GM12878 (cell line): Measurements from ENCODE around the gene PTCHD4. TPM values are rescaled to one million over a fixed set of nuclear protein-coding genes. Genes with fewer than 3 reads are reported as not detected.

ENCODE experiments used
- ATAC-seq: fragments of 200-7000 bp; cut with Tn5 transposase; 3 replicates; pipeline ENCODE4 v1.9.1; 2020; ENCODE audit warnings: mild to moderate bottlenecking, moderate library complexity
- BruUV-seq: library from RNA; stranded (reverse); fragments of 400-500 nt; replicated peaks from 2 replicates; lab custom pipeline; 2021; lab: Mats Ljungman, UMichigan
- CTCF ChIA-PET: fragments of 300-600 bp; sonication (Branson Sonifier 250); formaldehyde crosslinking; extraction: SDS; loops from one replicate; lab custom pipeline; 2021; ENCODE audit warnings: inconsistent platforms; lab: Yijun Ruan, JAX
- POLR2A ChIA-PET: fragments of 350-600 bp; formaldehyde crosslinking; extraction: SDS; loops from one replicate; lab custom pipeline; 2021; ENCODE audit warnings: inconsistent platforms; lab: Charles Lee
- RAD21 ChIA-PET: fragments of 300-600 bp; sonication (Branson Sonifier 250); formaldehyde crosslinking; loops from one replicate; lab custom pipeline; 2023; ENCODE audit warnings: antibody characterized with exemption; ENCODE audit not compliant: unreplicated experiment; lab: Charles Lee
- SMC1A ChIA-PET: fragments of 300-600 bp; sonication (Branson Sonifier 250); formaldehyde crosslinking; loops from one replicate; lab custom pipeline; 2023; ENCODE audit not compliant: unreplicated experiment, uncharacterized antibody; lab: Charles Lee
- DNase-seq: peaks from one replicate; pipeline ENCODE4 v3.0.0-alpha.2; 2011; ENCODE audit warnings: low read depth, low spot score
- FAIRE-seq: peaks from 3 replicates; lab custom pipeline; 2011; peaks lifted over from hg19 to GRCh38; lab: Jason Lieb, UNC
- H2AFZ ChIP-seq: 2 replicates; pipeline ENCODE4 v1.6.0; 2011; ENCODE audit warnings: low read depth, low read length, control low read depth; ENCODE audit not compliant: control insufficient read depth
- H3K27ac ChIP-seq: 2 replicates; pipeline ENCODE4 v1.5.1; 2011; ENCODE audit warnings: control low read depth; ENCODE audit not compliant: control insufficient read depth, insufficient read depth
- H3K27me3 ChIP-seq, 2 experiments: replicated peaks in 1 of 2; 2 replicates each; pipeline versions ENCODE4 v1.6.0 to v1.6.1; 2011; ENCODE audit warnings: low read length in 1 of 2; ENCODE audit not compliant: control insufficient read depth in 2 of 2, insufficient read depth in 2 of 2
- H3K36me3 ChIP-seq, 2 experiments: 2 replicates each; pipeline ENCODE4 v1.5.1; 2011; ENCODE audit warnings: low read length in 1 of 2; ENCODE audit not compliant: control insufficient read depth in 2 of 2, insufficient read depth in 2 of 2
- H3K4me1 ChIP-seq: 2 replicates; pipeline ENCODE4 v1.6.1; 2011; ENCODE audit warnings: mild to moderate bottlenecking, low read length, moderate library complexity, mixed read lengths; ENCODE audit not compliant: control insufficient read depth, insufficient read depth
- H3K4me2 ChIP-seq: 2 replicates; pipeline ENCODE4 v1.6.0; 2011; ENCODE audit warnings: control low read depth; ENCODE audit not compliant: control insufficient read depth, insufficient read depth
- H3K4me3 ChIP-seq: fragments of 200-600 bp; sonication (generic); 2 replicates; pipeline ENCODE4 v1.5.1; 2016
- H3K79me2 ChIP-seq: 2 replicates; pipeline ENCODE4 v1.6.0; 2011; ENCODE audit warnings: low read length; ENCODE audit not compliant: control insufficient read depth, insufficient read depth
- H3K9ac ChIP-seq: 2 replicates; pipeline ENCODE4 v1.8.0; 2011; ENCODE audit warnings: low read length, control low read depth, mixed read lengths; ENCODE audit not compliant: control insufficient read depth, insufficient read depth
- H3K9me3 ChIP-seq: replicated peaks from 3 replicates; pipeline ENCODE4 v1.5.1; 2011; ENCODE audit warnings: mild to moderate bottlenecking, low read length; ENCODE audit not compliant: control insufficient read depth, insufficient read depth
- H4K20me1 ChIP-seq: 2 replicates; pipeline ENCODE4 v1.6.0; 2011; ENCODE audit not compliant: control insufficient read depth, insufficient read depth
- ASH2L ChIP-seq: fragments of 300-600, 200-600 bp; sonication (generic); IDR thresholded peaks from 2 replicates; pipeline ENCODE4 v1.6.1; 2017; ENCODE audit warnings: low read depth, mild to moderate bottlenecking, borderline replicate concordance
- BHLHE40 ChIP-seq, 2 experiments: fragments of 450-650 bp in 1 of 2; IDR thresholded peaks; 2 replicates each; pipeline ENCODE4 v1.6.1; 2011 to 2017; ENCODE audit warnings: low read depth in 2 of 2, borderline replicate concordance in 1 of 2, improper control_type of control experiment in 1 of 2, low read length in 1 of 2, mild to moderate bottlenecking in 1 of 2
- CBX5 ChIP-seq: sonication (generic); IDR thresholded peaks from 2 replicates; pipeline ENCODE4 v1.6.1; 2016; ENCODE audit warnings: low read depth, moderate library complexity, mild to moderate bottlenecking, inconsistent platforms
- JUNB ChIP-seq: IDR thresholded peaks from 2 replicates; pipeline ENCODE4 v1.6.1; 2016; ENCODE audit warnings: antibody characterized with exemption, mild to moderate bottlenecking
- NBN ChIP-seq: fragments of 450-650 bp; IDR thresholded peaks from 2 replicates; pipeline ENCODE4 v1.6.1; 2016
- NFIC ChIP-seq: IDR thresholded peaks from 2 replicates; pipeline ENCODE4 v1.6.1; 2012; ENCODE audit warnings: low read depth, mild to moderate bottlenecking, inconsistent platforms, low read length, moderate library complexity
- POLR2AphosphoS5 ChIP-seq: IDR thresholded peaks from 2 replicates; pipeline ENCODE4 v1.6.1; 2011; ENCODE audit warnings: mild to moderate bottlenecking, low read length, inconsistent platforms
- SP1 ChIP-seq: IDR thresholded peaks from one replicate; pipeline ENCODE4 v1.6.1; 2011; ENCODE audit warnings: low read depth, low read length
- SPI1 ChIP-seq: IDR thresholded peaks from 2 replicates; pipeline ENCODE4 v1.6.1; 2011; ENCODE audit warnings: low read depth, mild to moderate bottlenecking, low read length, moderate library complexity, borderline replicate concordance; ENCODE audit not compliant: insufficient read depth
- WGBS: methylation state at CpG from one replicate; pipeline ENCODE4 v1.1.6; 2016; ENCODE audit warnings: low lambda C conversion rate; ENCODE audit not compliant: insufficient replicate concordance, insufficient coverage; ENCODE audit errors: missing lambda C conversion rate; 5-methylcytosine and 5-hydroxymethylcytosine counted together
- in situ Hi-C: fragments of 300-500 bp; cut with MboI; formaldehyde crosslinking; loops from 9 replicates; pipeline ENCODE4 v1.14.3; 2018; ENCODE audit warnings: mixed read lengths
- intact Hi-C: fragments of 100-400 bp; cut with micrococcal nuclease; formaldehyde crosslinking; loops from one replicate; pipeline ENCODE4 v1.14.2; 2022; ENCODE audit not compliant: unreplicated experiment
- polyA plus RNA-seq, 11 experiments: library from polyadenylated mRNA; depleted of rRNA in 4 of 11; unstranded in 6 of 11; stranded (reverse) in 5 of 11; fragments of >200 nt; fragmentation: Nextera tagmentation in 4 of 11; fragmentation: Illumina TruSeq in 1 of 11; extraction: Ambion mirVana in 4 of 11; extraction: Trizol in 1 of 11; gene quantifications; 1 replicate in 1 of 11; 2 replicates in 10 of 11; pipeline versions ENCODE4 v1.2.1 to v1.2.3, GENCODE V29; 2011 to 2016; ENCODE audit warnings: inconsistent platforms in 2 of 11, missing spikeins in 2 of 11, low read depth in 1 of 11
- total RNA-seq, 4 experiments: library from RNA; depleted of rRNA in 3 of 4; stranded (reverse); fragments of >200 nt in 3 of 4; fragmentation: Illumina TruSeq in 1 of 4; extraction: Trizol in 1 of 4; gene quantifications; 2 replicates each; pipeline versions ENCODE4 v1.2.1 to v1.2.3, GENCODE V29; 2013 to 2021
- TF ChIP-seq, protein P1 (sequence below): fragments of 450-650 bp; IDR thresholded peaks from 2 replicates; pipeline ENCODE4 v1.6.1; 2017; ENCODE audit warnings: low read depth, mild to moderate bottlenecking, moderate library complexity
- TF ChIP-seq, protein P2 (sequence below): fragments of 450-650 bp; IDR thresholded peaks from 2 replicates; pipeline ENCODE4 v1.6.1; 2016; ENCODE audit warnings: mild to moderate bottlenecking
- TF ChIP-seq, protein P3 (sequence below): fragments of 150-350 bp; IDR thresholded peaks from 2 replicates; pipeline ENCODE4 v1.6.1; 2014; ENCODE audit warnings: mild to moderate bottlenecking, low read depth, low read length
- TF ChIP-seq, protein P4 (sequence below): IDR thresholded peaks from 2 replicates; pipeline ENCODE4 v1.6.1; 2011; ENCODE audit warnings: low read depth, low read length, improper control_type of control experiment, borderline replicate concordance

PTCHD4 gene
- total and polyA plus RNA-seq, 10 of the 15 experiments (the other 5 are each of a cell fraction or from before 2014, with no cell fraction given) = 0.02 to 0.17 (median 0.07) TPM; not detected in 3

DNA sequence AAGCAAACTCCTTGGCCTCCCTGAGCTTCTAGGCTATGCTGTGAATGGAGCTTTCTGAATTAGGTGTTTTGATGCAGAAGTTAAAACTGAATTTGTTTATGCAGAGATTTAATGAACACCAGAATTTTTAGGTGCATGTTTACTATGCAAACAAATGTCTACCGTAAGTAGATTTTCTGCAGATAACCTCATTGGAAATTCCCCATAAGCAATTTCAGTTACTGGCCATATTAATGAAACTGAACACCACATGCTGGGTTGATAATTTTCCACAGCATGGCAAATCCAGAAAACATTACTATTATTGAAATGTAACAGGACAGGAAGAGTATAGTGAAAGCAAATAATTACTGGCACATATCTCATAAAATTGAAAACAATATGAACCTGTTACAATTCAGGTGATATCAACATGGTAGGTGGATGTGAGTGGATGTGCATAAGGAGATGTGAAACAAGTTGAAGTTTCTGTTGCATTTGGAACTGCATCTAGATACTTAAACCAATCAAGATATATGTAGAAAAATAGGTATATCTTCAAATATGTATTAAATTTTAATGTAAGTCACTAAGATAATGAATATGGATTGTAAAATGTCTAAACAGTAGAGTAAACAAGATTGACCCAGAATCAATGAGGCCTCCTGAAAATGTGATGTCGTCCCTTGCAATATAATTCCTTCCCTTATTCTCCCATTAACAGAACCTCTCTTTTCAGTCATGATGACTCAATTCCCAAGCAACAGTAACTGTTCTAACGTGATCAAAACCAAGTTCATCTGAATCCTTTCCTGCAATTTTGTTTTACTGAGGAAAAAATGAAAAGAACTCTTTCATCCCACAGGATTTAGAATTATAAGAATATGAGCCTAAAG is 11.0 kb downstream of the PTCHD4 start:
- H3K4me2 ChIP-seq = no peak overlapping the region
- RAD21 ChIA-PET = no interaction called here
- no peak overlapping the region for H3K9ac ChIP-seq
- DNase-seq (no peak), FAIRE-seq (no peak), ATAC-seq (peak; percentile 66)
- intact Hi-C loops (no loop called here), in situ Hi-C loops (no loop called here)
- H3K79me2 ChIP-seq = no peaks in the 10 kb centered on the region
- no TSS peak for BruUV-seq
- H4K20me1 ChIP-seq = no peaks in the 10 kb centered on the region
- no peak for TF ChIP-seq NBN
- TF ChIP-seq SPI1 = no peak
- TF ChIP-seq, protein P1, sequence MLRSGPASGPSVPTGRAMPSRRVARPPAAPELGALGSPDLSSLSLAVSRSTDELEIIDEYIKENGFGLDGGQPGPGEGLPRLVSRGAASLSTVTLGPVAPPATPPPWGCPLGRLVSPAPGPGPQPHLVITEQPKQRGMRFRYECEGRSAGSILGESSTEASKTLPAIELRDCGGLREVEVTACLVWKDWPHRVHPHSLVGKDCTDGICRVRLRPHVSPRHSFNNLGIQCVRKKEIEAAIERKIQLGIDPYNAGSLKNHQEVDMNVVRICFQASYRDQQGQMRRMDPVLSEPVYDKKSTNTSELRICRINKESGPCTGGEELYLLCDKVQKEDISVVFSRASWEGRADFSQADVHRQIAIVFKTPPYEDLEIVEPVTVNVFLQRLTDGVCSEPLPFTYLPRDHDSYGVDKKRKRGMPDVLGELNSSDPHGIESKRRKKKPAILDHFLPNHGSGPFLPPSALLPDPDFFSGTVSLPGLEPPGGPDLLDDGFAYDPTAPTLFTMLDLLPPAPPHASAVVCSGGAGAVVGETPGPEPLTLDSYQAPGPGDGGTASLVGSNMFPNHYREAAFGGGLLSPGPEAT = no peak
- TF ChIP-seq SP1 = no peak
- peak; percentile 20; the same call in 1 of the 2 replicates for TF ChIP-seq NFIC
- no peak for TF ChIP-seq CBX5
- TF ChIP-seq, protein P2, sequence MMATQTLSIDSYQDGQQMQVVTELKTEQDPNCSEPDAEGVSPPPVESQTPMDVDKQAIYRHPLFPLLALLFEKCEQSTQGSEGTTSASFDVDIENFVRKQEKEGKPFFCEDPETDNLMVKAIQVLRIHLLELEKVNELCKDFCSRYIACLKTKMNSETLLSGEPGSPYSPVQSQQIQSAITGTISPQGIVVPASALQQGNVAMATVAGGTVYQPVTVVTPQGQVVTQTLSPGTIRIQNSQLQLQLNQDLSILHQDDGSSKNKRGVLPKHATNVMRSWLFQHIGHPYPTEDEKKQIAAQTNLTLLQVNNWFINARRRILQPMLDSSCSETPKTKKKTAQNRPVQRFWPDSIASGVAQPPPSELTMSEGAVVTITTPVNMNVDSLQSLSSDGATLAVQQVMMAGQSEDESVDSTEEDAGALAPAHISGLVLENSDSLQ = no peak
- TF ChIP-seq, protein P3, sequence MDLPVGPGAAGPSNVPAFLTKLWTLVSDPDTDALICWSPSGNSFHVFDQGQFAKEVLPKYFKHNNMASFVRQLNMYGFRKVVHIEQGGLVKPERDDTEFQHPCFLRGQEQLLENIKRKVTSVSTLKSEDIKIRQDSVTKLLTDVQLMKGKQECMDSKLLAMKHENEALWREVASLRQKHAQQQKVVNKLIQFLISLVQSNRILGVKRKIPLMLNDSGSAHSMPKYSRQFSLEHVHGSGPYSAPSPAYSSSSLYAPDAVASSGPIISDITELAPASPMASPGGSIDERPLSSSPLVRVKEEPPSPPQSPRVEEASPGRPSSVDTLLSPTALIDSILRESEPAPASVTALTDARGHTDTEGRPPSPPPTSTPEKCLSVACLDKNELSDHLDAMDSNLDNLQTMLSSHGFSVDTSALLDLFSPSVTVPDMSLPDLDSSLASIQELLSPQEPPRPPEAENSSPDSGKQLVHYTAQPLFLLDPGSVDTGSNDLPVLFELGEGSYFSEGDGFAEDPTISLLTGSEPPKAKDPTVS = no peak
- no peak for TF ChIP-seq ASH2L
- peak; percentile 35 for TF ChIP-seq JUNB
- TF ChIP-seq, protein P4, sequence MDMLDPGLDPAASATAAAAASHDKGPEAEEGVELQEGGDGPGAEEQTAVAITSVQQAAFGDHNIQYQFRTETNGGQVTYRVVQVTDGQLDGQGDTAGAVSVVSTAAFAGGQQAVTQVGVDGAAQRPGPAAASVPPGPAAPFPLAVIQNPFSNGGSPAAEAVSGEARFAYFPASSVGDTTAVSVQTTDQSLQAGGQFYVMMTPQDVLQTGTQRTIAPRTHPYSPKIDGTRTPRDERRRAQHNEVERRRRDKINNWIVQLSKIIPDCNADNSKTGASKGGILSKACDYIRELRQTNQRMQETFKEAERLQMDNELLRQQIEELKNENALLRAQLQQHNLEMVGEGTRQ = no peak
- TF ChIP-seq POLR2AphosphoS5 = no peak
- TF ChIP-seq BHLHE40 (IDR thresholded peaks at IDR 0.05; ENCODE audit: borderline replicate concordance in 1 of 2, low read depth in 2 of 2, low read length in 1 of 2) = no peak
- no peak overlapping the region for H3K27ac ChIP-seq
- no peaks in the 10 kb centered on the region for H3K27me3 ChIP-seq
- H2AFZ ChIP-seq = no peak overlapping the region
- WGBS = 2% methylated on average over 3 of the region's 3 CpGs
- H3K36me3 ChIP-seq = no peaks in the 10 kb centered on the region
- SMC1A ChIA-PET = no interaction called here
- POLR2A ChIA-PET = no interaction called here
- CTCF ChIA-PET = interaction anchor here (1.3 to 2.3 kb wide), 2 partner anchors 12 to 16 kb away, joined by 4 to 9 read pairs; no protein-coding TSS in a partner anchor
- no peaks in the 10 kb centered on the region for H3K4me1 ChIP-seq
- H3K4me3 ChIP-seq = no peak overlapping the region
- no peaks in the 10 kb centered on the region for H3K9me3 ChIP-seq
